ENCODE results near the gene ARFGAP3. TPM values are rescaled to one million over a fixed set of nuclear protein-coding genes. Genes with fewer than 3 reads are reported as not detected.

Gene ARFGAP3
- total RNA-seq, 6 donors from 2014 or later: 25.9 to 60.8 (median 41.9) TPM

DNA sequence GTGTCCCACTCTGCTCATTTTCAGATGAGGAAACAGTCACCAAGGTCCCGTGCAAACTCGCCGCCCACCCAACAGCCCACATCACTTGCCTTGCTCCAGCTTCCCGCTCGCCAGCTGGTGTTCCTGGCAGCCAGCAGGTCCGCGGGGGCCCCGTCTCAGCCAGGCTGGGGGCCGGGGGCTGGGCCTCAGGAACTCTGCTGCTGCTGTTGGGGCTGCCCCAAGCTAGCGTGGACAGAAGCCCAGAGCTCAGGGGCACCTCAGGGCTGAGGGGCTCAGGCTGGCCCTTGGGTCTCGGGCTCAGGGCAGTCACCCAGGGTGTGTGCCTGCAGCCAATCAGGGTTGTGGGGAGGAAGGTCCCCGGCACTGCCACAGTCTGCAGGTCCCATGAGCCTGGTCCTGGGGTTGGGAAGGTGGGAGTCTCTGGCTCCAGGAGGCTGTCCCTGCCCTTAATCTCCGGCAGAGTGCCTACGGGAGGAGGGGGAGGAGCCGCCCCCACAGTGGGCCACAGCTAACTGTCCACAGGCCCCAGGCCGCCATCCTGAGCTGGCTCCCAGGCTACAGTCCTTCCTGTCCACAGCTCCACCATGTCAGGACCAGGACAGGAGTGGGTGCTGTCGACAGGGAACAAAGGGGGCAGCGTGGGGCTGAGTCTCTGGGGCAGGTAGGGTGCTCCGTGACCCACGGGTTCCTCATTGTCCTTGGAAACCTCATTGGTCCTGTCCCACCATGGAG is 65.2 kb downstream of the ARFGAP3 start:
- ATAC-seq (ENCODE audit: low FRiP score in 2 of 2) (peak in 1 of 2 donors; percentile 51), DNase-seq (peak in 1 of 2 donors; percentile 87)
- peaks cover 0 to 23% (median 16%) of the 10 kb centered on the region in 4 donors for H3K36me3 ChIP-seq
- no peaks in the 10 kb centered on the region for H3K27me3 ChIP-seq
- H3K27ac ChIP-seq: peak overlapping the region; percentile 21 to 76 (median 63)
- H3K4me3 ChIP-seq: no peak overlapping the region
- H3K4me1 ChIP-seq: peaks cover 3 to 8% (median 3%) of the 10 kb centered on the region in 4 donors
- H3K9me3 ChIP-seq: no peaks in the 10 kb centered on the region
- 58 to 73% methylated on average over 5 to 13 of the region's 20 CpGs for WGBS, 2 donors
- peak; percentile 75 to 83 for TF ChIP-seq POLR2AphosphoS5 (IDR thresholded peaks at IDR 0.05)
- peak in 2 of 4 donors; percentile 41 to 67 for TF ChIP-seq EP300 (IDR thresholded peaks at IDR 0.05)
- TF ChIP-seq, protein P1, sequence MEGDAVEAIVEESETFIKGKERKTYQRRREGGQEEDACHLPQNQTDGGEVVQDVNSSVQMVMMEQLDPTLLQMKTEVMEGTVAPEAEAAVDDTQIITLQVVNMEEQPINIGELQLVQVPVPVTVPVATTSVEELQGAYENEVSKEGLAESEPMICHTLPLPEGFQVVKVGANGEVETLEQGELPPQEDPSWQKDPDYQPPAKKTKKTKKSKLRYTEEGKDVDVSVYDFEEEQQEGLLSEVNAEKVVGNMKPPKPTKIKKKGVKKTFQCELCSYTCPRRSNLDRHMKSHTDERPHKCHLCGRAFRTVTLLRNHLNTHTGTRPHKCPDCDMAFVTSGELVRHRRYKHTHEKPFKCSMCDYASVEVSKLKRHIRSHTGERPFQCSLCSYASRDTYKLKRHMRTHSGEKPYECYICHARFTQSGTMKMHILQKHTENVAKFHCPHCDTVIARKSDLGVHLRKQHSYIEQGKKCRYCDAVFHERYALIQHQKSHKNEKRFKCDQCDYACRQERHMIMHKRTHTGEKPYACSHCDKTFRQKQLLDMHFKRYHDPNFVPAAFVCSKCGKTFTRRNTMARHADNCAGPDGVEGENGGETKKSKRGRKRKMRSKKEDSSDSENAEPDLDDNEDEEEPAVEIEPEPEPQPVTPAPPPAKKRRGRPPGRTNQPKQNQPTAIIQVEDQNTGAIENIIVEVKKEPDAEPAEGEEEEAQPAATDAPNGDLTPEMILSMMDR (IDR thresholded peaks at IDR 0.05): no peak
- no peak for TF ChIP-seq POLR2A (IDR thresholded peaks at IDR 0.05)

DNA sequence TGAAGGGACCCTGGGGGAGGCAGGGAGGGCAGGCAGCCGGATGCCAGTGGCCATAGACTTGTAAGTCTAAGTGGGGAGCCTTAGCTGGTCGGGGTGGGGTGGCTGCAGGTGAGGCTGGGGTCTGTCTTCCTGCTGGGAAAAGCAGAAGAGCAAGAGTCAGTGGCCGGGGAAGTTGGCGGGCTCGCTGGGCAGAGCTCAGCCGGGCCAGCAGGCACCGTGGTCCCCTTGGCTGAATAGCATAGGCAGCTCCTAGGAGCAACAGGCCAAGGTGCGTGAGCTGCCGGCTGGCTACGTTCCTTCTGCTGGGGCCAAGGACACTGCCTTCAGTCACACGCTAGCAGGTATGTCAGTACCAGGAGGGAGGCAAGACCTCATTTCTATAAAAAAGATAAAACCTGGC is 68.6 kb downstream of the ARFGAP3 start:
- 89 to 92% methylated on average over 7 to 11 of the region's 11 CpGs for WGBS, 2 donors
- H3K27me3 ChIP-seq: no peaks in the 10 kb centered on the region
- TF ChIP-seq POLR2AphosphoS5 (IDR thresholded peaks at IDR 0.05): no peak
- TF ChIP-seq, protein P1 (IDR thresholded peaks at IDR 0.05): no peak
- TF ChIP-seq EP300 (IDR thresholded peaks at IDR 0.05): no peak
- no peak for TF ChIP-seq POLR2A (IDR thresholded peaks at IDR 0.05)
- peak in 1 of 2 donors; percentile 65 for DNase-seq
- H3K4me3 ChIP-seq: no peak overlapping the region
- H3K4me1 ChIP-seq: peaks cover 0 to 8% (median 1%) of the 10 kb centered on the region in 4 donors
- H3K27ac ChIP-seq: no peak overlapping the region
- no peaks in the 10 kb centered on the region for H3K36me3 ChIP-seq
- no peak for ATAC-seq (ENCODE audit: low FRiP score in 2 of 2)
- H3K9me3 ChIP-seq: no peaks in the 10 kb centered on the region

DNA sequence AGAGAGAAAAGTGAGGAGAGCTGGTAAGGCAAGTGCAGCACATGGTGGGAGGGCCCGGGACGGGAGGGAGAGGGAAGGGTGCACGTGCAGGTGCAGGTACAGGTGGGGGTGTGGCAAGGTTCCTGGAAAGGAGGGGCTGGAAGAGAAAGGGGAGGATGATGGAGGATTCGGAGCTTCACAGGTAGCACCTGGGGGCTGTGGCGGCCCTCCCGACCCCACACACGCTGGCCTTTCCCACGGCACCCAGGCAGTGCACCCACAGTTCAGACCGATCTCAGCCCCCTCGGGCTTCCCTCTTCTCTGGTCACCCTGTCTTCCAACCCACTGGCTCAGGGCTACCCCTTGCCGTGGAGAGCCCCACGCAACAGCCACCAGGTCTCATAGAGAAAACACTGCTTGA is 69.1 kb downstream of the ARFGAP3 start:
- H3K27ac ChIP-seq: no peak overlapping the region
- TF ChIP-seq, protein P1 (IDR thresholded peaks at IDR 0.05): no peak
- TF ChIP-seq POLR2A (IDR thresholded peaks at IDR 0.05): no peak
- TF ChIP-seq POLR2AphosphoS5 (IDR thresholded peaks at IDR 0.05): no peak
- no peak for TF ChIP-seq EP300 (IDR thresholded peaks at IDR 0.05)
- ATAC-seq (ENCODE audit: low FRiP score in 2 of 2): no peak
- no peaks in the 10 kb centered on the region for H3K27me3 ChIP-seq
- no peak overlapping the region for H3K4me3 ChIP-seq
- DNase-seq: peak in 1 of 2 donors; percentile 46
- H3K9me3 ChIP-seq: no peaks in the 10 kb centered on the region
- peaks cover 0 to 8% (median 1%) of the 10 kb centered on the region in 4 donors for H3K4me1 ChIP-seq
- 83 to 86% methylated on average over 12 of the region's 12 CpGs for WGBS, 2 donors
- no peaks in the 10 kb centered on the region for H3K36me3 ChIP-seq

DNA sequence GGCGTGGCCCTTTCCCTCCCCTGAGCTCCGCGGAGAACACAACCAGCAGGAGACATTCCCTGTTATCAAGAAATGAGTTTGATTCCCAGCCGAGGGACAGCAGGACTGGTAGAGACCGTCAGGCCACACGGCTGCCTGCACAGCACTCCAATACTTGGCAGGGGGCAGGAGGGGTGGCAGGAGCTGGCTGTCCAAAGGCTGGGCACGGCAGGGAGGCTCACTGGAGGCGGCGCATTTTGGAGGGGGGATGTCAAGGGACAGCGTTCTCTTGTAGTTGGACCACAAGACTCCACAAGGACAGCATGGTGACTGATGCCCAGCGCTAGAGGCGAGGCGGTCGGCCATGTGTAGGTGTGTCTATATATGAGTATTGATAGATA is 69.7 kb downstream of the ARFGAP3 start:
- H3K4me3 ChIP-seq: no peak overlapping the region
- no peak for DNase-seq
- H3K36me3 ChIP-seq: no peaks in the 10 kb centered on the region
- peaks cover 0 to 8% (median 1%) of the 10 kb centered on the region in 4 donors for H3K4me1 ChIP-seq
- no peaks in the 10 kb centered on the region for H3K9me3 ChIP-seq
- H3K27ac ChIP-seq: no peak overlapping the region
- 88 to 94% methylated on average over 10 to 14 of the region's 14 CpGs for WGBS, 2 donors
- ATAC-seq (ENCODE audit: low FRiP score in 2 of 2): no peak
- H3K27me3 ChIP-seq: no peaks in the 10 kb centered on the region
- no peak for TF ChIP-seq POLR2AphosphoS5 (IDR thresholded peaks at IDR 0.05)
- TF ChIP-seq, protein P1 (IDR thresholded peaks at IDR 0.05): no peak

Measured in upper lobe of left lung (tissue), 6 donors.